Lower leg skin (tissue), 4 donors: ENCODE measurements around the gene TTC21A. TPM values are rescaled to one million over a fixed set of nuclear protein-coding genes. Genes with fewer than 3 reads are reported as not detected.

ENCODE experiments used
- DNase-seq, 2 donors: peaks; one replicate each; pipeline ENCODE4 v3.0.0-alpha.2; 2019; ENCODE audit warnings: low spot score in 2 of 2
- H3K4me3 ChIP-seq: fragments of 200-600 bp; sonication (generic); 2 replicates; pipeline ENCODE4 v1.5.1; 2017; ENCODE audit warnings: mild to moderate bottlenecking, low read depth; ENCODE audit not compliant: poor library complexity, severe bottlenecking
- POLR2A ChIP-seq, 2 donors: fragments of 450-650 bp; IDR thresholded peaks; one replicate each; pipeline ENCODE4 v1.6.1; 2016 to 2017; ENCODE audit warnings: antibody characterized with exemption in 2 of 2, mild to moderate bottlenecking in 1 of 2, moderate library complexity in 1 of 2
- WGBS, 2 donors: methylation state at CpG; one replicate each; pipeline ENCODE4 v1.1.5; 2018; 5-methylcytosine and 5-hydroxymethylcytosine counted together
- intact Hi-C: fragments of 100-400 bp; cut with DNase I; formaldehyde crosslinking; loops from one replicate; pipeline ENCODE4 v1.15.0; 2023; ENCODE audit warnings: low total_unique reads
- microRNA-seq, 2 donors: library from miRNA; unstranded; fragments of <30 nt; microRNA quantifications; one replicate each; pipeline ENCODE4, GENCODE V29; 2016; ENCODE audit warnings: borderline replicate concordance in 2 of 2, borderline number of aligned reads in 1 of 2
- total RNA-seq, 4 donors: library from RNA; depleted of rRNA; stranded (reverse); fragments of >200 nt; gene quantifications; one replicate each; pipeline ENCODE4 v1.1.0, GENCODE V29; 2016
- TF ChIP-seq, protein P1 (sequence below), 3 donors: fragments of 450-650 bp; IDR thresholded peaks; one replicate each; pipeline ENCODE4 v1.5.1; 2016; ENCODE audit warnings: antibody characterized with exemption in 3 of 3, mild to moderate bottlenecking in 3 of 3, moderate library complexity in 2 of 3

TTC21A gene
- total RNA-seq, 4 donors from 2014 or later, result 2.7 to 5.6 (median 4.9) TPM

GRCh38 chr3:39185959-39186691, 78.6 kb downstream of the TTC21A start:
- H3K4me3 ChIP-seq, result no peak overlapping the region
- no peak for DNase-seq
- intact Hi-C loops, result no loop called here
- TF ChIP-seq, protein P1, sequence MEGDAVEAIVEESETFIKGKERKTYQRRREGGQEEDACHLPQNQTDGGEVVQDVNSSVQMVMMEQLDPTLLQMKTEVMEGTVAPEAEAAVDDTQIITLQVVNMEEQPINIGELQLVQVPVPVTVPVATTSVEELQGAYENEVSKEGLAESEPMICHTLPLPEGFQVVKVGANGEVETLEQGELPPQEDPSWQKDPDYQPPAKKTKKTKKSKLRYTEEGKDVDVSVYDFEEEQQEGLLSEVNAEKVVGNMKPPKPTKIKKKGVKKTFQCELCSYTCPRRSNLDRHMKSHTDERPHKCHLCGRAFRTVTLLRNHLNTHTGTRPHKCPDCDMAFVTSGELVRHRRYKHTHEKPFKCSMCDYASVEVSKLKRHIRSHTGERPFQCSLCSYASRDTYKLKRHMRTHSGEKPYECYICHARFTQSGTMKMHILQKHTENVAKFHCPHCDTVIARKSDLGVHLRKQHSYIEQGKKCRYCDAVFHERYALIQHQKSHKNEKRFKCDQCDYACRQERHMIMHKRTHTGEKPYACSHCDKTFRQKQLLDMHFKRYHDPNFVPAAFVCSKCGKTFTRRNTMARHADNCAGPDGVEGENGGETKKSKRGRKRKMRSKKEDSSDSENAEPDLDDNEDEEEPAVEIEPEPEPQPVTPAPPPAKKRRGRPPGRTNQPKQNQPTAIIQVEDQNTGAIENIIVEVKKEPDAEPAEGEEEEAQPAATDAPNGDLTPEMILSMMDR (IDR thresholded peaks at IDR 0.05), result no peak
- TF ChIP-seq POLR2A (IDR thresholded peaks at IDR 0.05), result no peak
- 62 to 63% methylated on average over 10 to 12 of the region's 14 CpGs for WGBS, 2 donors

DNA sequence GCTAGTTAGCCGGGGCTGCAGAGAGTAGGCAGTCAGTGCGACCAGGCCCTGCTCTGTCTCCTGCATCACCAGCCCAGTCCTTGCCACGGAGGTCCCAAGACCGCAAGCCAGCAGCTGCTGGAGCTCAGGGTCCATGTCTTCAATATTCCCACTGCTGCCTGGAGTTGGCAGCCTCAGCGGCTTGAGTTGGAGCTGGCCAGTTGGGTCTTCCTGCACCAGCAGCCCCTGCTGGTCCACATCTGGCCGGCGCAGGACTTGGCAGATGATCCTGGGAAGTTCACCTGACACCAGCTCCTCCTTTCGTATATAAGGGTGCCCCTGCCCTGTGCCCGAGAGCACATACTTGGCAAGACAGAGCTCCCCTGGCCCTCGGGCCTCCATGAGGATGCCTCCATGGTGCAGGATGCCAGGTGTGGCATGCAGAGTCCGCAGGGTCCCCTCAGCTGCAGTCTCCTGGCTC, 79.2 kb downstream of the TTC21A start:
- intact Hi-C loops, result no loop called here
- TF ChIP-seq POLR2A (IDR thresholded peaks at IDR 0.05), result no peak
- TF ChIP-seq, protein P1 (IDR thresholded peaks at IDR 0.05), result no peak
- WGBS, 2 donors, result 87 to 89% methylated on average over 8 of the region's 11 CpGs
- no peak overlapping the region for H3K4me3 ChIP-seq
- DNase-seq, result no peak

GRCh38 chr3:39187372-39188155, 80.1 kb downstream of the TTC21A start:
- WGBS, 2 donors, result 89 to 91% methylated on average over 20 to 23 of the region's 23 CpGs
- TF ChIP-seq POLR2A (IDR thresholded peaks at IDR 0.05), result no peak
- TF ChIP-seq, protein P1 (IDR thresholded peaks at IDR 0.05), result no peak
- peak in 1 of 2 donors; percentile 82 for DNase-seq
- intact Hi-C loops, result no loop called here
- no peak overlapping the region for H3K4me3 ChIP-seq

Small RNA genes lying within 50 kb of the gene (microRNA-seq; reads per million reads assigned to microRNA genes)
- 0 reads per million in 2 donors for gene MIR6822

Other genes starting within 250 kb of the TTC21A start
- under 1 TPM in 3 of 4 donors, not detected in 1; 0.03 to 0.10 (median 0.04) TPM for gene SCN11A, start 55.7 kb upstream of the TTC21A start, total RNA-seq
- gene WDR48, start 55.7 kb upstream of the TTC21A start, total RNA-seq, result 10 to 100 TPM; 21.6 to 41.1 (median 28.5) TPM
- 10 to 100 TPM; 40.1 to 87.4 (median 56.4) TPM for gene GORASP1, start 53 bp upstream of the TTC21A start, total RNA-seq
- gene CSRNP1, start 45.9 kb downstream of the TTC21A start, total RNA-seq, result 10 to 100 TPM; 63.7 to 97.1 (median 82.2) TPM
- not detected for gene XIRP1, start 84.9 kb downstream of the TTC21A start, total RNA-seq
- 1 to 10 TPM in 2 of 4 donors, under 1 TPM in 2; 0.23 to 1.5 (median 0.97) TPM for gene CX3CR1, start 172.4 kb downstream of the TTC21A start, total RNA-seq
- gene CCR8, start 222.0 kb downstream of the TTC21A start, total RNA-seq, result not detected